ENCODE data around the gene RNF115. TPM values are rescaled to one million over a fixed set of nuclear protein-coding genes. Genes with fewer than 3 reads are reported as not detected.

RNF115 gene
- total RNA-seq, 1 experiment from 2014 or later = 9.5 TPM

GRCh38 chr1:145736191-145736590, 87.7 kb downstream of the RNF115 start:
- ATAC-seq (no peak), DNase-seq (ENCODE audit: low read depth, low spot score) (no peak)
- no peaks in the 10 kb centered on the region for H3K79me2 ChIP-seq (ENCODE audit: insufficient read depth, low read length)
- H3K27ac ChIP-seq (ENCODE audit: low read depth, low read length) = no peak overlapping the region
- no peak overlapping the region for H3K4me2 ChIP-seq (ENCODE audit: low read length)
- no TSS peak for BruUV-seq (replicated peaks)
- intact Hi-C loops (cut with micrococcal nuclease) = no loop called here
- ChIA-PET CTCF (no interaction called here), RAD21 (ENCODE audit: low non-redundant PET in 1 of 2, low total read pairs in 2 of 2, uncharacterized antibody in 2 of 2, unreplicated experiment in 2 of 2) (no interaction called here), POLR2A (no interaction called here)
- peaks cover 0 to 8% of the 10 kb centered on the region in 2 experiments; a peak in 1 of 4 replicates for H3K4me1 ChIP-seq (ENCODE audit: control insufficient read depth in 1 of 2, insufficient read depth in 2 of 2, low read length in 2 of 2)
- no peaks in the 10 kb centered on the region for H3K27me3 ChIP-seq (ENCODE audit: insufficient read depth, low read length)
- no peaks in the 10 kb centered on the region for H3K9me2 ChIP-seq (ENCODE audit: insufficient read depth)
- H3K36me3 ChIP-seq (ENCODE audit: control insufficient read depth in 1 of 2, insufficient read depth in 2 of 2, low read length in 2 of 2) = no peaks in the 10 kb centered on the region
- TF ChIP-seq EGR1 (IDR thresholded peaks at IDR 0.05; ENCODE audit: low read depth) (no peak), FOSL1 (IDR thresholded peaks at IDR 0.05; ENCODE audit: low read depth) (no peak), YY1 (IDR thresholded peaks at IDR 0.05; ENCODE audit: extremely low read depth, insufficient replicate concordance, low read depth, low read length) (no peak), ELF1 (IDR thresholded peaks at IDR 0.05; ENCODE audit: borderline replicate concordance, low read depth) (no peak), MAX (IDR thresholded peaks at IDR 0.05) (no peak), CEBPB (IDR thresholded peaks at IDR 0.05; ENCODE audit: low read depth) (no peak), ATF3 (IDR thresholded peaks at IDR 0.05) (no peak), JUND (IDR thresholded peaks at IDR 0.05) (no peak), CBX3 (IDR thresholded peaks at IDR 0.05; ENCODE audit: low read depth) (no peak), POLR2AphosphoS5 (IDR thresholded peaks at IDR 0.05; ENCODE audit: low read depth, low read length) (no peak), ZBTB33 (IDR thresholded peaks at IDR 0.05; ENCODE audit: extremely low read depth, insufficient replicate concordance, low read length) (no peak), EZH2phosphoT487 (IDR thresholded peaks at IDR 0.05; ENCODE audit: borderline replicate concordance) (no peak), EZH2 (IDR thresholded peaks at IDR 0.05) (no peak), REST (IDR thresholded peaks at IDR 0.05; ENCODE audit: low read depth) (no peak), CTCF (IDR thresholded peaks at IDR 0.05 in 2 of 3, conservative IDR thresholded peaks at IDR 0.05 in 1 of 3; ENCODE audit: borderline replicate concordance in 1 of 3, insufficient read depth in 1 of 3, low read depth in 2 of 3, low read length in 2 of 3) (no peak), TCF7L2 (IDR thresholded peaks at IDR 0.05; ENCODE audit: borderline replicate concordance, extremely low read depth, insufficient read depth, insufficient read length) (no peak), ZFX (IDR thresholded peaks at IDR 0.05) (no peak), RAD21 (IDR thresholded peaks at IDR 0.05; ENCODE audit: low read depth) (no peak)
- no peak overlapping the region for H3K9ac ChIP-seq (ENCODE audit: low read length)
- no peak overlapping the region for H3K4me3 ChIP-seq (replicated peaks in 1 of 2; ENCODE audit: low read depth in 1 of 2, low read length in 2 of 2)
- H2AFZ ChIP-seq (ENCODE audit: low read depth, low read length, poor library complexity, severe bottlenecking) = no peak overlapping the region
- no peaks in the 10 kb centered on the region for H3K9me3 ChIP-seq (ENCODE audit: control insufficient read depth in 1 of 2, insufficient read depth in 1 of 2, low read depth in 1 of 2, low read length in 2 of 2)
- no peaks in the 10 kb centered on the region for H4K20me1 ChIP-seq (ENCODE audit: insufficient read depth)

All from HCT116 (cell line).